OCI-LY1 (cell line): ENCODE measurements around the gene KCNN3.

Experiments
- H2AFZ ChIP-seq: fragments of 200-600 bp; sonication (generic), shearing (Covaris generic); 2 replicates; pipeline ENCODE4 v1.6.0; 2014; ENCODE audit warnings: antibody characterized with exemption, mild to moderate bottlenecking, low read length
- H3F3A ChIP-seq: fragments of 200-600 bp; sonication (generic), shearing (Covaris generic); 2 replicates; pipeline ENCODE4 v1.6.0; 2014; ENCODE audit warnings: mild to moderate bottlenecking, antibody characterized with exemption, low read length, moderate library complexity; ENCODE audit not compliant: insufficient read depth
- H3K27ac ChIP-seq: fragments of 200-600 bp; sonication (generic); 2 replicates; pipeline ENCODE4 v1.5.1; 2014; ENCODE audit warnings: low read length, mixed run types, mild to moderate bottlenecking, low read depth; ENCODE audit not compliant: poor library complexity, severe bottlenecking
- H3K27me3 ChIP-seq: fragments of 200-600 bp; sonication (generic); 2 replicates; pipeline ENCODE4 v1.6.0; 2014; ENCODE audit warnings: antibody characterized with exemption, mild to moderate bottlenecking, low read length, moderate library complexity; ENCODE audit not compliant: insufficient read depth
- H3K36me3 ChIP-seq: fragments of 200-600 bp; sonication (generic); 2 replicates; pipeline ENCODE4 v1.6.1; 2014; ENCODE audit warnings: mild to moderate bottlenecking, antibody characterized with exemption, low read length, moderate library complexity, mixed read lengths; ENCODE audit not compliant: insufficient read depth
- H3K4me1 ChIP-seq: fragments of 200-600 bp; sonication (generic); 2 replicates; pipeline ENCODE4 v1.5.1; 2014; ENCODE audit warnings: mild to moderate bottlenecking, low read length, moderate library complexity; ENCODE audit not compliant: insufficient read depth, severe bottlenecking
- H3K4me2 ChIP-seq: fragments of 200-600 bp; sonication (generic), shearing (Covaris generic); 2 replicates; pipeline ENCODE4 v1.6.1; 2014; ENCODE audit warnings: low read length
- H3K4me3 ChIP-seq: fragments of 200-600 bp; sonication (generic); 2 replicates; pipeline ENCODE4 v1.5.1; 2014; ENCODE audit warnings: low read length, low read depth, mild to moderate bottlenecking, mixed read lengths; ENCODE audit not compliant: poor library complexity, severe bottlenecking
- H3K79me2 ChIP-seq: fragments of 200-600 bp; shearing (Covaris generic); 2 replicates; pipeline ENCODE4 v1.6.1; 2016; ENCODE audit warnings: mixed run types, low read length, mixed read lengths; ENCODE audit not compliant: insufficient read depth
- H3K9ac ChIP-seq: fragments of 200-600 bp; sonication (generic), shearing (Covaris generic); 2 replicates; pipeline ENCODE4 v1.6.1; 2014; ENCODE audit warnings: mild to moderate bottlenecking, low read length, mixed read lengths
- H3K9me2 ChIP-seq: fragments of 200-600 bp; sonication (generic), shearing (Covaris generic); 2 replicates; pipeline ENCODE4 v1.6.1; 2014; ENCODE audit warnings: low read depth, mild to moderate bottlenecking, low read length, mixed read lengths
- H3K9me3 ChIP-seq: fragments of 200-600 bp; shearing (Covaris generic); 2 replicates; pipeline ENCODE4 v1.6.1; 2014; ENCODE audit warnings: low read length, mixed read lengths
- H4K20me1 ChIP-seq: fragments of 200-600 bp; sonication (generic), shearing (Covaris generic); 2 replicates; pipeline ENCODE4 v1.6.0; 2016; ENCODE audit warnings: mild to moderate bottlenecking, low read length; ENCODE audit not compliant: insufficient read depth
- CTCF ChIP-seq: fragments of 200-600 bp; sonication (generic), shearing (Covaris generic); IDR thresholded peaks from 2 replicates; pipeline ENCODE4 v1.5.1; 2017; ENCODE audit warnings: mild to moderate bottlenecking, antibody characterized with exemption, low read length, moderate library complexity, mixed read lengths
- EZH2 ChIP-seq: fragments of 200-600 bp; sonication (generic), shearing (Covaris generic); IDR thresholded peaks from 2 replicates; pipeline ENCODE4 v1.8.0; 2017; ENCODE audit warnings: borderline replicate concordance, mixed run types, mild to moderate bottlenecking, antibody characterized with exemption, low read length, moderate library complexity, mixed read lengths

Gene KCNN3

GRCh38 chr1:154746622-154747299 is 123.3 kb downstream of the KCNN3 start:
- Histone ChIP-seq H3K4me3 (no peak overlapping the region), H3K9ac (no peak overlapping the region), H2AFZ (no peak overlapping the region), H3F3A (no peaks in the 10 kb centered on the region), H3K4me2 (no peak overlapping the region), H3K27ac (no peak overlapping the region), H4K20me1 (no peaks in the 10 kb centered on the region), H3K27me3 (no peaks in the 10 kb centered on the region), H3K79me2 (no peaks in the 10 kb centered on the region), H3K4me1 (peaks cover 13% of the 10 kb centered on the region), H3K36me3 (peaks cover 40% of the 10 kb centered on the region; the same call in 1 of the 2 replicates), H3K9me2 (no peaks in the 10 kb centered on the region), H3K9me3 (no peaks in the 10 kb centered on the region)
- TF ChIP-seq EZH2, result no peak
- no peak for TF ChIP-seq CTCF

GRCh38 chr1:154745750-154746425 is 124.2 kb downstream of the KCNN3 start:
- no peaks in the 10 kb centered on the region for H3K9me2 ChIP-seq
- H3K27ac ChIP-seq, result no peak overlapping the region
- H3K4me2 ChIP-seq, result no peak overlapping the region
- no peak overlapping the region for H3K9ac ChIP-seq
- H3K27me3 ChIP-seq, result no peaks in the 10 kb centered on the region
- no peak overlapping the region for H3K4me3 ChIP-seq
- no peaks in the 10 kb centered on the region for H3K9me3 ChIP-seq
- peaks cover 13% of the 10 kb centered on the region for H3K4me1 ChIP-seq
- H3K36me3 ChIP-seq, result peaks cover 46% of the 10 kb centered on the region; the same call in 1 of the 2 replicates
- H3F3A ChIP-seq, result no peaks in the 10 kb centered on the region
- no peak overlapping the region for H2AFZ ChIP-seq
- no peaks in the 10 kb centered on the region for H4K20me1 ChIP-seq
- no peaks in the 10 kb centered on the region for H3K79me2 ChIP-seq
- TF ChIP-seq CTCF (no peak), EZH2 (no peak)

GRCh38 chr1:154745286-154745731 is 124.8 kb downstream of the KCNN3 start:
- no peaks in the 10 kb centered on the region for H3F3A ChIP-seq
- no peaks in the 10 kb centered on the region for H4K20me1 ChIP-seq
- H3K27me3 ChIP-seq, result no peaks in the 10 kb centered on the region
- H3K36me3 ChIP-seq, result peaks cover 48% of the 10 kb centered on the region; the same call in 1 of the 2 replicates
- no peak overlapping the region for H3K4me3 ChIP-seq
- no peaks in the 10 kb centered on the region for H3K79me2 ChIP-seq
- H3K4me2 ChIP-seq, result no peak overlapping the region
- H3K4me1 ChIP-seq, result peaks cover 13% of the 10 kb centered on the region
- no peak overlapping the region for H2AFZ ChIP-seq
- H3K9me2 ChIP-seq, result no peaks in the 10 kb centered on the region
- TF ChIP-seq EZH2, result no peak
- no peak for TF ChIP-seq CTCF
- H3K9ac ChIP-seq, result no peak overlapping the region
- H3K9me3 ChIP-seq, result no peaks in the 10 kb centered on the region
- no peak overlapping the region for H3K27ac ChIP-seq
